GM23248 (cell line): ENCODE data around the gene FHOD3. TPM values are rescaled to one million over a fixed set of nuclear protein-coding genes. Genes with fewer than 3 reads are reported as not detected.

ENCODE experiments used
- DNase-seq: peaks from one replicate; pipeline ENCODE4 v3.0.0-alpha.2; 2015
- H2AFZ ChIP-seq: fragments of 200-600 bp; sonication (generic); 2 replicates; pipeline ENCODE4 v1.6.1; 2016; ENCODE audit warnings: antibody characterized with exemption
- H3F3A ChIP-seq: fragments of 200-600 bp; sonication (generic); 2 replicates; pipeline ENCODE4 v1.6.1; 2016; ENCODE audit warnings: mild to moderate bottlenecking, antibody characterized with exemption, mixed run types; ENCODE audit not compliant: insufficient read depth
- H3K27ac ChIP-seq: fragments of 200-600 bp; sonication (generic); 2 replicates; pipeline ENCODE4 v1.5.1; 2016; ENCODE audit warnings: mild to moderate bottlenecking
- H3K27me3 ChIP-seq: fragments of 200-600 bp; sonication (generic); replicated peaks from 2 replicates; pipeline ENCODE4 v1.6.1; 2016; ENCODE audit warnings: mild to moderate bottlenecking; ENCODE audit not compliant: insufficient read depth
- H3K36me3 ChIP-seq: fragments of 200-600 bp; sonication (generic); 2 replicates; pipeline ENCODE4 v1.6.1; 2016; ENCODE audit warnings: low read depth, mild to moderate bottlenecking
- H3K4me1 ChIP-seq: fragments of 200-600 bp; sonication (generic); 2 replicates; pipeline ENCODE4 v1.6.1; 2016; ENCODE audit warnings: mild to moderate bottlenecking; ENCODE audit not compliant: insufficient read depth
- H3K4me2 ChIP-seq: fragments of 200-600 bp; sonication (generic); one replicate; pipeline ENCODE4 v1.6.1; 2016; ENCODE audit warnings: mild to moderate bottlenecking; ENCODE audit not compliant: unreplicated experiment
- H3K4me3 ChIP-seq: fragments of 200-600 bp; sonication (generic); 2 replicates; pipeline ENCODE4 v1.5.1; 2016; ENCODE audit warnings: mild to moderate bottlenecking
- H3K79me2 ChIP-seq: fragments of 200-600 bp; sonication (generic); 2 replicates; pipeline ENCODE4 v1.6.1; 2016; ENCODE audit warnings: mild to moderate bottlenecking; ENCODE audit not compliant: insufficient read depth
- H3K9ac ChIP-seq: fragments of 200-600 bp; sonication (generic); 2 replicates; pipeline ENCODE4 v1.6.1; 2016; ENCODE audit warnings: mild to moderate bottlenecking
- H3K9me2 ChIP-seq: fragments of 200-600 bp; sonication (generic); 2 replicates; pipeline ENCODE4 v1.6.1; 2016; ENCODE audit warnings: mixed run types, mild to moderate bottlenecking, moderate library complexity; ENCODE audit not compliant: insufficient read depth
- H3K9me3 ChIP-seq: fragments of 200-600 bp; sonication (generic); one replicate; pipeline ENCODE4 v1.6.1; 2017; ENCODE audit warnings: low read depth
- H4K20me1 ChIP-seq: fragments of 200-600 bp; sonication (generic); 2 replicates; pipeline ENCODE4 v1.6.0; 2016; ENCODE audit not compliant: insufficient read depth
- EZH2 ChIP-seq: fragments of 200-600 bp; sonication (generic); IDR thresholded peaks from 2 replicates; pipeline ENCODE4 v1.6.1; 2018; ENCODE audit warnings: antibody characterized with exemption, mild to moderate bottlenecking; ENCODE audit not compliant: insufficient read depth, poor library complexity, severe bottlenecking
- EZH2phosphoT487 ChIP-seq: fragments of 200-600 bp; sonication (generic); IDR thresholded peaks from 2 replicates; pipeline ENCODE4 v1.6.1; 2018; ENCODE audit warnings: antibody characterized with exemption, moderate library complexity, mild to moderate bottlenecking, low read depth; ENCODE audit not compliant: insufficient read depth
- WGBS, 2 experiments: methylation state at CpG; one replicate each; pipeline ENCODE4 v1.1.6; 2015 to 2017; ENCODE audit warnings: low lambda C conversion rate in 2 of 2, low coverage in 1 of 2; ENCODE audit errors: missing lambda C conversion rate in 2 of 2; 5-methylcytosine and 5-hydroxymethylcytosine counted together
- in situ Hi-C: fragments of 300-500 bp; cut with MboI; formaldehyde crosslinking; loops from 2 replicates; pipeline ENCODE4 v1.15.0; 2020
- polyA plus RNA-seq: library from polyadenylated mRNA; unstranded; fragments of >200 nt; fragmentation: Nextera tagmentation; extraction: Ambion mirVana; gene quantifications from 2 replicates; pipeline ENCODE4 v1.2.1, GENCODE V29; 2016
- total RNA-seq: library from RNA; depleted of rRNA; stranded (reverse); fragments of >200 nt; shearing (Covaris generic); gene quantifications from 2 replicates; pipeline ENCODE4 v1.2.3, GENCODE V29; 2014

Gene FHOD3
- total and polyA plus RNA-seq, 2 experiments from 2014 or later, result 1.6 to 10.1 TPM

DNA sequence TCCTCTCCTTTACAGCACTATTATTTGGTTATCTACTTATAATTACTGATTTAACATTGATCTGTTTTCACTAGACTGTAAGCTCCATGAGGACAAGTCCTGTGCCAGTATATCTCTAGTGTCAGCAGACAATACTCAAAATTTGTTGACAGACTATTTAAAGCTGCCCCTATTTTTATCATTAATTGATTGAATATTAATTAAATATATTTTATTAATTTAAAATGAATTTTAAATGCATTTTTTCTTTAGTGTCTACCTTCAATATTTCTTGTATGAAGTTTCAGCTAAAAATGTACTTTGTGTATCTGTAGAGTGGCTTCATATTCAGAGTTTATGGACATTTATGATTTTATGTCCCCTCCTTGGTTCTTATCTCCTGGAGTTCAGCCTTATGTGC, 26.4 kb upstream of the FHOD3 start:
- H3K27me3 ChIP-seq, result no peaks in the 10 kb centered on the region
- H3K4me3 ChIP-seq, result no peak overlapping the region
- DNase-seq, result no peak
- H3K9ac ChIP-seq, result no peak overlapping the region
- H3K27ac ChIP-seq, result no peak overlapping the region
- no peaks in the 10 kb centered on the region for H3K79me2 ChIP-seq
- H3K4me1 ChIP-seq, result no peaks in the 10 kb centered on the region
- H3K36me3 ChIP-seq, result peaks cover 11% of the 10 kb centered on the region
- H3K9me3 ChIP-seq, result no peaks in the 10 kb centered on the region
- H3K9me2 ChIP-seq, result no peaks in the 10 kb centered on the region
- no peak overlapping the region for H3K4me2 ChIP-seq
- H4K20me1 ChIP-seq, result no peaks in the 10 kb centered on the region
- no peak overlapping the region for H2AFZ ChIP-seq
- no peaks in the 10 kb centered on the region for H3F3A ChIP-seq
- in situ Hi-C loops, result loop anchor here (10.0 kb wide), 1 partner anchor 516 kb away; no protein-coding TSS in a partner anchor
- TF ChIP-seq EZH2phosphoT487, result no peak
- TF ChIP-seq EZH2, result no peak

DNA sequence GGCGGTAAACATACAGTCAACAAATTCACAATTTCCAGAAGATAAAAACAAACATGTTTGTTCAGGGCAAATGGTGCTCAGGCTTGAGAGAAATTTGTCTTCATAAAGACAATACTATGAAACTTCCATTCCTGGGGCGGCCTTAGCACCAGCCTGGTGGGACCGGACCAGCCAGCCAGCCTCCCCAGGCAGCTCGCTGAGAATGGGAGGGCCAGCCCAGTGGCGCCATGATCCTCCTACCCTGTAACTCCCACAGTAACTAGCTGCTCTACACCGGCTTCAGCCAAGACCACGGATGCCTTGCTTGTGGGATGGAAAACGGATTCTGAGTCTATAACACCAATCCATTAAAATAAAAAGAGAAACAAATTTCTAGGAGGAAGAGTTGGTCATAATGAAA, 24.2 kb upstream of the FHOD3 start:
- Histone ChIP-seq H3K27ac (no peak overlapping the region), H3K9ac (no peak overlapping the region), H3K27me3 (no peaks in the 10 kb centered on the region), H3K79me2 (no peaks in the 10 kb centered on the region), H3K4me2 (no peak overlapping the region), H4K20me1 (no peaks in the 10 kb centered on the region), H3K4me3 (no peak overlapping the region), H3F3A (no peaks in the 10 kb centered on the region), H3K4me1 (no peaks in the 10 kb centered on the region), H3K9me2 (no peaks in the 10 kb centered on the region), H3K9me3 (no peaks in the 10 kb centered on the region), H3K36me3 (peaks cover 3% of the 10 kb centered on the region; the same call in 1 of the 2 replicates), H2AFZ (no peak overlapping the region)
- 91 to 94% methylated on average over 8 of the region's 8 CpGs for WGBS, 2 experiments
- in situ Hi-C loops, result loop anchor here (10.0 kb wide), 1 partner anchor 519 kb away; no protein-coding TSS in a partner anchor
- TF ChIP-seq EZH2phosphoT487 (no peak), EZH2 (no peak)
- DNase-seq, result no peak

DNA sequence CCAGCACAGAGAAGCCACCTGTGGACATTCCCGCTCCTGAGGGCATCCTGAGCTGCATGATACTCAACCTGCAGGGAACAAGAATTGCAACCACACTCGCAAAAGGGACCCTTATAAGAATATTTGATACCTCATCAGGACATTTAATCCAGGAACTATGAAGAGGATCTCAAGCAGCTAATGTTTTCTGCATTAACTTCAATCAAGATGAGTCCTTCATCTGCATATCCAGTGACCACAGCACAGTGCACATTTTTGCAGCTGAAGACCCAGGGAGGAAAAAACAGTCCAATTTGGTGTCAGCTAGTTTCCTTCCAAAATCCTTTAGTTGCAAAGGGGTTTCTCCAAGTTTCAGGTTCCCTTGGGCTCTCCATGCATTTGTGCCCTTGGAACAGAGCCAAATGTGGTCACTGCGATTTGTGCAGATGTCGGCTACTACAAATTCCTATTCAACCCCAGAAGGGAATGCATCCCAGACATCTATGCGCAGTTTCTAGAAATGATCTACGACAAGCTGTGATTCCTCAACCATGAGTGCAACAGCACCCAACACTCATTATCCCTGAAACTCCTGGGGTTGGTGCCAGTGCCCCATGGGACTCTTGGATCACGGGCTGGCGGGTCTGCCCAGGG, 23.3 kb upstream of the FHOD3 start:
- Histone ChIP-seq H3K9ac (no peak overlapping the region), H3K4me3 (no peak overlapping the region), H3K9me2 (no peaks in the 10 kb centered on the region), H2AFZ (no peak overlapping the region), H4K20me1 (no peaks in the 10 kb centered on the region), H3K4me2 (no peak overlapping the region), H3F3A (no peaks in the 10 kb centered on the region), H3K4me1 (no peaks in the 10 kb centered on the region), H3K79me2 (no peaks in the 10 kb centered on the region), H3K27me3 (no peaks in the 10 kb centered on the region), H3K9me3 (no peaks in the 10 kb centered on the region), H3K36me3 (peaks cover 3% of the 10 kb centered on the region; the same call in 1 of the 2 replicates), H3K27ac (no peak overlapping the region)
- no peak for DNase-seq
- WGBS, 2 experiments, result 77% methylated on average over 8 of the region's 8 CpGs
- in situ Hi-C loops, result loop anchor here (10.0 kb wide), 1 partner anchor 519 kb away; no protein-coding TSS in a partner anchor
- TF ChIP-seq EZH2 (no peak), EZH2phosphoT487 (no peak)

DNA sequence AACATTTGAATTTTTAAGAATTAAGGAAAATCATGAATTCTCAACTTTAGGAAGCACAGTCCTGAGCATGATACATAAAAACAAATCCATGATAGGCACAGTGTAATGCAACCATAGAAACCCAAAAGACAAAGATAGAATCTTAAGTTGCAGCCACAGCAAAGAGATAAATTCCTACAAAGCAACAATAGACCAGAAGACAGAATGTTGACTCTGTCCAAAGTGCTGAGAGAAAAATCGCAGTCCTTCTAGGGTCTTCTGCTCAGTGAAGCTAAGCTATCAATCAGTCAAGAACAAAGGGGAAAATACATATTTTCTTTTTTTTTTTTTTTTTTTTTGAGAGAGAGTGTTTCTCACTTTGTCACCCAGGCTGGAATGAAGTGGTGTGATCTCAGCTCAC, 22.0 kb upstream of the FHOD3 start:
- H3K4me2 ChIP-seq, result no peak overlapping the region
- H3K9me3 ChIP-seq, result no peaks in the 10 kb centered on the region
- no peak overlapping the region for H2AFZ ChIP-seq
- in situ Hi-C loops, result loop anchor here (10.0 kb wide), 1 partner anchor 521 kb away; no protein-coding TSS in a partner anchor
- H3K4me1 ChIP-seq, result no peaks in the 10 kb centered on the region
- 78 to 97% methylated on average over 1 of the region's 1 CpG for WGBS, 2 experiments
- no peaks in the 10 kb centered on the region for H3K79me2 ChIP-seq
- TF ChIP-seq EZH2, result no peak
- TF ChIP-seq EZH2phosphoT487, result no peak
- H3F3A ChIP-seq, result no peaks in the 10 kb centered on the region
- H3K36me3 ChIP-seq, result no peaks in the 10 kb centered on the region
- H3K4me3 ChIP-seq, result no peak overlapping the region
- H4K20me1 ChIP-seq, result no peaks in the 10 kb centered on the region
- no peak for DNase-seq
- no peak overlapping the region for H3K9ac ChIP-seq
- no peaks in the 10 kb centered on the region for H3K27me3 ChIP-seq
- H3K27ac ChIP-seq, result no peak overlapping the region
- no peaks in the 10 kb centered on the region for H3K9me2 ChIP-seq
